ENCODE measurements around the gene ZNF536. TPM values are rescaled to one million over a fixed set of nuclear protein-coding genes. Genes with fewer than 3 reads are reported as not detected.

ZNF536 gene
- total and polyA plus RNA-seq, 10 of the 15 experiments (the other 5 are each of a cell fraction or from before 2014, with no cell fraction given), result not detected

GRCh38 chr19:30570194-30570593, 198.0 kb downstream of the ZNF536 start (continued):
- no peak for TF ChIP-seq EZH2 (IDR thresholded peaks at IDR 0.05; ENCODE audit: borderline replicate concordance, control insufficient read depth, low read depth, low read length)
- no peak for TF ChIP-seq ESRRA (IDR thresholded peaks at IDR 0.05; ENCODE audit: low read length)
- no peak for TF ChIP-seq MTA3 (IDR thresholded peaks at IDR 0.05; ENCODE audit: borderline replicate concordance, low read length)
- TF ChIP-seq BCLAF1 (IDR thresholded peaks at IDR 0.05), result no peak
- TF ChIP-seq PAX8 (IDR thresholded peaks at IDR 0.05), result no peak
- TF ChIP-seq PML (IDR thresholded peaks at IDR 0.05; ENCODE audit: low read length), result no peak
- no peak for TF ChIP-seq FOS (IDR thresholded peaks at IDR 0.05; ENCODE audit: borderline replicate concordance, extremely low read depth, insufficient read length)

GRCh38 chr19:30577551-30578105, 205.4 kb downstream of the ZNF536 start:
- ChIA-PET SMC1A (ENCODE audit: uncharacterized antibody, unreplicated experiment) (interaction anchor here (0.6 kb wide), 1 partner anchor 15 kb away, joined by 5 read pairs; no protein-coding TSS in a partner anchor), CTCF (no interaction called here), POLR2A (no interaction called here), RAD21 (ENCODE audit: unreplicated experiment) (no interaction called here)
- intact Hi-C loops (cut with micrococcal nuclease; ENCODE audit: unreplicated experiment) (no loop called here), in situ Hi-C loops (cut with MboI) (no loop called here)
- Histone ChIP-seq H3K9ac (ENCODE audit: control insufficient read depth, insufficient read depth, low read length) (no peak overlapping the region), H3K4me1 (ENCODE audit: control insufficient read depth, insufficient read depth, low read length) (no peaks in the 10 kb centered on the region), H3K27me3 (replicated peaks in 1 of 2; ENCODE audit: control insufficient read depth in 2 of 2, insufficient read depth in 2 of 2, low read length in 1 of 2) (no peaks in the 10 kb centered on the region), H3K4me2 (ENCODE audit: control insufficient read depth, insufficient read depth) (no peak overlapping the region), H4K20me1 (ENCODE audit: control insufficient read depth, insufficient read depth) (no peaks in the 10 kb centered on the region), H3K9me3 (replicated peaks; ENCODE audit: control insufficient read depth, insufficient read depth, low read length) (no peaks in the 10 kb centered on the region; the same call in 2 of the 3 replicates), H3K36me3 (ENCODE audit: control insufficient read depth in 2 of 2, insufficient read depth in 2 of 2, low read length in 1 of 2) (no peaks in the 10 kb centered on the region), H3K4me3 (no peak overlapping the region), H2AFZ (ENCODE audit: control insufficient read depth, low read depth, low read length) (no peak overlapping the region), H3K79me2 (ENCODE audit: control insufficient read depth, insufficient read depth, low read length) (no peaks in the 10 kb centered on the region), H3K27ac (ENCODE audit: control insufficient read depth, insufficient read depth) (no peak overlapping the region)
- no peak for DNase-seq (ENCODE audit: low read depth, low spot score)
- WGBS (ENCODE audit: insufficient coverage, insufficient replicate concordance, low lambda C conversion rate, missing lambda C conversion rate), result 36% methylated on average over 6 of the region's 6 CpGs
- ATAC-seq, result no peak
- TF ChIP-seq EZH2 (IDR thresholded peaks at IDR 0.05; ENCODE audit: borderline replicate concordance, control insufficient read depth, low read depth, low read length) (no peak), ZSCAN29 (IDR thresholded peaks at IDR 0.05) (no peak), SKIL (IDR thresholded peaks at IDR 0.05; ENCODE audit: low read depth, poor library complexity, severe bottlenecking) (no peak), SMARCA5 (IDR thresholded peaks at IDR 0.05) (no peak), RAD21 (IDR thresholded peaks at IDR 0.05; ENCODE audit: insufficient read depth, low read depth, low read length) (no peak), GATAD2B (conservative IDR thresholded peaks at IDR 0.05; ENCODE audit: low read depth) (no peak), IRF5 (IDR thresholded peaks at IDR 0.05; ENCODE audit: borderline replicate concordance) (no peak), IRF4 (IDR thresholded peaks at IDR 0.05; ENCODE audit: low read depth, low read length) (no peak), HSF1 (IDR thresholded peaks at IDR 0.05; ENCODE audit: low read depth, low read length) (no peak)
- FAIRE-seq, result no peak
- no TSS peak for BruUV-seq (replicated peaks)
